HEK293T (cell line): ENCODE results near the gene OR2T29.

Experiments used
- ARNT ChIP-seq: fragments of 450-650 bp; IDR thresholded peaks from 2 replicates; pipeline ENCODE4 v1.6.1; 2017; ENCODE audit warnings: mild to moderate bottlenecking
- BHLHE40 ChIP-seq: fragments of 450-650 bp; IDR thresholded peaks from 2 replicates; pipeline ENCODE4 v1.6.1; 2016; ENCODE audit warnings: mild to moderate bottlenecking, moderate library complexity, borderline replicate concordance
- CTBP1 ChIP-seq: fragments of 450-650 bp; IDR thresholded peaks from 2 replicates; pipeline ENCODE4 v1.6.1; 2016; ENCODE audit warnings: borderline replicate concordance
- ELF4 ChIP-seq: fragments of 450-650 bp; IDR thresholded peaks from 2 replicates; pipeline ENCODE4 v1.6.1; 2017; ENCODE audit warnings: antibody characterized with exemption
- FOXA1 ChIP-seq: fragments of 450-650 bp; IDR thresholded peaks from 2 replicates; pipeline ENCODE4 v1.6.1; 2016; ENCODE audit warnings: mild to moderate bottlenecking
- FOXK2 ChIP-seq: fragments of 450-650 bp; IDR thresholded peaks from 2 replicates; pipeline ENCODE4 v1.6.1; 2016; ENCODE audit warnings: mild to moderate bottlenecking
- FOXM1 ChIP-seq: fragments of 450-650 bp; IDR thresholded peaks from 2 replicates; pipeline ENCODE4 v1.6.1; 2017; ENCODE audit warnings: mild to moderate bottlenecking, borderline replicate concordance
- HDGF ChIP-seq: fragments of 450-650 bp; IDR thresholded peaks from 2 replicates; pipeline ENCODE4 v1.6.1; 2017; ENCODE audit warnings: antibody characterized with exemption, borderline replicate concordance
- L3MBTL2 ChIP-seq: fragments of 450-650 bp; conservative IDR thresholded peaks from 2 replicates; pipeline ENCODE4 v1.6.1; 2016; ENCODE audit warnings: mild to moderate bottlenecking
- PKNOX1 ChIP-seq: fragments of 450-650 bp; IDR thresholded peaks from 2 replicates; pipeline ENCODE4 v1.6.1; 2016
- SP1 ChIP-seq: fragments of 450-650 bp; IDR thresholded peaks from 2 replicates; pipeline ENCODE4 v1.6.1; 2017
- SUZ12 ChIP-seq: fragments of 450-650 bp; IDR thresholded peaks from 2 replicates; pipeline ENCODE4 v1.6.1; 2016; ENCODE audit warnings: mild to moderate bottlenecking
- TARDBP ChIP-seq: fragments of 450-650 bp; IDR thresholded peaks from 2 replicates; pipeline ENCODE4 v1.6.1; 2016
- ZNF384 ChIP-seq: fragments of 450-650 bp; IDR thresholded peaks from 2 replicates; pipeline ENCODE4 v1.6.1; 2016

DNA sequence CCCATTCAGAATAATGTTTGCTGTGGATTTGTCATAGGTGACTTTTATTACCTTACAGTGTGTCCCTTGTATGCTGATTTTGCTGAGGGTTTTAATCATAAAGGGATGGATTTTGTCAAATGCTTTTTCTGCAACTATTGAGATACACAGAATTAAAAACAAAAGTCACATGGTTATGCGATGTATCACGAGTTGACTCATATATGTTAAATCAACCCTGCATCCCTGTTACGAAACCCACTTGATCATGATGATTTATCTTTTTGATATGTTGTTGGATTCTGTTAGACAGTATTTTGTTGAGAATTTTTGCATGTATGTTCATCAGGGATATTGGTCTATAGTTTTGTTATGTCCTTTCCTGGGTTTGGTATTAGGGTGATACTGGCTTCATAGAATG is 22.7 kb upstream of the OR2T29 start:
- TF ChIP-seq ELF4 (no peak), FOXA1 (no peak), FOXK2 (no peak), PKNOX1 (no peak), SP1 (no peak), ARNT (no peak), TARDBP (no peak), SUZ12 (no peak), BHLHE40 (no peak), L3MBTL2 (no peak), CTBP1 (no peak), ZNF384 (no peak), HDGF (no peak), FOXM1 (no peak)
